T-helper 17 cell (primary cell): ENCODE results near the gene HEY2. TPM values are rescaled to one million over a fixed set of nuclear protein-coding genes. Genes with fewer than 3 reads are reported as not detected.

Experiments used
- ATAC-seq: fragments of 150-1000 bp; cut with Tn5 transposase; 2 replicates; pipeline ENCODE4 v1.10.0; 2021; ENCODE audit warnings: mild to moderate bottlenecking, moderate library complexity
- DNase-seq, 3 donors: peaks; one replicate each; pipeline versions ENCODE4 v3.0.0 to v3.0.0-alpha.2; 2020 to 2021
- H3K9me3 ChIP-seq: one replicate; pipeline ENCODE4 v1.7.0; 2013; ENCODE audit warnings: low read length, mild to moderate bottlenecking; ENCODE audit not compliant: control insufficient read depth, poor library complexity, severe bottlenecking
- H3K27ac Mint-ChIP-seq: one replicate; pipeline ENCODE4 v1.8.0; 2022; ENCODE audit warnings: mild to moderate bottlenecking, moderate library complexity, mixed read lengths
- H3K27me3 Mint-ChIP-seq: one replicate; pipeline ENCODE4 v1.8.0; 2022; ENCODE audit warnings: mixed read lengths
- H3K36me3 Mint-ChIP-seq: one replicate; pipeline ENCODE4 v1.8.0; 2022; ENCODE audit warnings: low read depth, mixed read lengths
- H3K4me1 Mint-ChIP-seq: one replicate; pipeline ENCODE4 v1.8.0; 2022; ENCODE audit warnings: mild to moderate bottlenecking, mixed read lengths
- H3K4me3 Mint-ChIP-seq: one replicate; pipeline ENCODE4 v1.8.0; 2022; ENCODE audit warnings: mild to moderate bottlenecking, moderate library complexity, mixed read lengths
- total RNA-seq, 4 donors: library from RNA in 2 of 4; stranded (reverse) in 2 of 4; gene quantifications; one replicate each; pipeline ENCODE4 v1.2.3 and lab custom pipeline; 2022 to 2026

HEY2 gene
- total RNA-seq, 2 donors from 2014 or later: 0.23 TPM; not detected in 1

GRCh38 chr6:125789576-125790357 is 40.3 kb downstream of the HEY2 start:
- DNase-seq (peak in 2 of 3 donors; percentile 8 to 24), ATAC-seq (peak; percentile 39)
- Mint-ChIP-seq H3K36me3 (no peaks in the 10 kb centered on the region), H3K4me1 (peaks cover 34% of the 10 kb centered on the region), H3K4me3 (peak overlapping the region; percentile 94), H3K27ac (peak overlapping the region; percentile 97), H3K27me3 (no peaks in the 10 kb centered on the region)
- H3K9me3 ChIP-seq: no peaks in the 10 kb centered on the region

- Mint-ChIP-seq H3K36me3 (peaks cover 2% of the 10 kb centered on the region), H3K4me1 (peaks cover 37% of the 10 kb centered on the region), H3K27me3 (no peaks in the 10 kb centered on the region), H3K27ac (peak within 1 kb of the TSS; percentile 97), H3K4me3 (peak within 1 kb of the TSS; percentile 98)
- ATAC-seq (peak; percentile 84), DNase-seq (peak; percentile 67 to 75 (median 72))
- H3K9me3 ChIP-seq: no peaks in the 10 kb centered on the region
Measured at GRCh38 chr6:125790358-125791150, 41.1 kb downstream of the HEY2 start, which contains the start of gene NCOA7. TSS of gene NCOA7 (plus strand) at chr6:125790960. CDS start at chr6:125815355, 24,395 bp downstream.

GRCh38 chr6:125791151-125791819 is 41.9 kb downstream of the HEY2 start:
- Mint-ChIP-seq H3K4me3 (peak overlapping the region; percentile 98), H3K4me1 (peaks cover 40% of the 10 kb centered on the region), H3K36me3 (peaks cover 3% of the 10 kb centered on the region), H3K27ac (peak overlapping the region; percentile 86), H3K27me3 (no peaks in the 10 kb centered on the region)
- ATAC-seq: peak; percentile 56
- no peaks in the 10 kb centered on the region for H3K9me3 ChIP-seq
- peak in 2 of 3 donors; percentile 13 to 18 for DNase-seq

GRCh38 chr6:125791820-125792165 is 42.4 kb downstream of the HEY2 start:
- H3K4me3 Mint-ChIP-seq: peak overlapping the region; percentile 98
- H3K9me3 ChIP-seq: no peaks in the 10 kb centered on the region
- DNase-seq (no peak), ATAC-seq (no peak)
- peaks cover 3% of the 10 kb centered on the region for H3K36me3 Mint-ChIP-seq
- peaks cover 40% of the 10 kb centered on the region for H3K4me1 Mint-ChIP-seq
- no peaks in the 10 kb centered on the region for H3K27me3 Mint-ChIP-seq
- peak overlapping the region; percentile 86 for H3K27ac Mint-ChIP-seq

- no peak for ATAC-seq
- H3K36me3 Mint-ChIP-seq: peaks cover 3% of the 10 kb centered on the region
- H3K4me3 Mint-ChIP-seq: peak overlapping the region; percentile 98
- H3K4me1 Mint-ChIP-seq: peaks cover 40% of the 10 kb centered on the region
- H3K27ac Mint-ChIP-seq: peak overlapping the region; percentile 86
- H3K27me3 Mint-ChIP-seq: no peaks in the 10 kb centered on the region
- no peak for DNase-seq
- no peaks in the 10 kb centered on the region for H3K9me3 ChIP-seq
Measured at GRCh38 chr6:125792172-125792571, 42.7 kb downstream of the HEY2 start.

- Mint-ChIP-seq H3K36me3 (peaks cover 3% of the 10 kb centered on the region), H3K4me3 (peak overlapping the region; percentile 98), H3K27ac (peak overlapping the region; percentile 86)
Measured at GRCh38 chr6:125792680-125793079, 43.2 kb downstream of the HEY2 start.

GRCh38 chr6:125793280-125793679 is 43.8 kb downstream of the HEY2 start:
- H3K27me3 Mint-ChIP-seq: no peaks in the 10 kb centered on the region
- H3K36me3 Mint-ChIP-seq: peaks cover 3% of the 10 kb centered on the region
- H3K4me3 Mint-ChIP-seq: peak overlapping the region; percentile 67
- no peaks in the 10 kb centered on the region for H3K9me3 ChIP-seq
- peak overlapping the region; percentile 86 for H3K27ac Mint-ChIP-seq
- no peak for ATAC-seq
- DNase-seq: no peak
- peaks cover 45% of the 10 kb centered on the region for H3K4me1 Mint-ChIP-seq

More at GRCh38 chr6:125792680-125793079, 43.2 kb downstream of the HEY2 start:
- no peaks in the 10 kb centered on the region for H3K9me3 ChIP-seq
- peaks cover 43% of the 10 kb centered on the region for H3K4me1 Mint-ChIP-seq
- DNase-seq (no peak), ATAC-seq (no peak)
- H3K27me3 Mint-ChIP-seq: no peaks in the 10 kb centered on the region

GRCh38 chr6:125793863-125794262 is 44.4 kb downstream of the HEY2 start:
- no peak for DNase-seq
- peak overlapping the region; percentile 67 for H3K4me3 Mint-ChIP-seq
- H3K4me1 Mint-ChIP-seq: peaks cover 47% of the 10 kb centered on the region
- no peaks in the 10 kb centered on the region for H3K27me3 Mint-ChIP-seq
- peaks cover 3% of the 10 kb centered on the region for H3K36me3 Mint-ChIP-seq
- peak overlapping the region; percentile 86 for H3K27ac Mint-ChIP-seq
- no peak for ATAC-seq
- H3K9me3 ChIP-seq: no peaks in the 10 kb centered on the region

- Mint-ChIP-seq H3K4me1 (peaks cover 46% of the 10 kb centered on the region), H3K36me3 (peaks cover 5% of the 10 kb centered on the region)
- no peaks in the 10 kb centered on the region for H3K9me3 ChIP-seq
Measured at GRCh38 chr6:125794342-125795137, 45.1 kb downstream of the HEY2 start.

GRCh38 chr6:125795301-125795700 is 45.9 kb downstream of the HEY2 start:
- H3K27ac Mint-ChIP-seq: peak overlapping the region; percentile 77
- H3K27me3 Mint-ChIP-seq: no peaks in the 10 kb centered on the region
- ATAC-seq: no peak
- DNase-seq: no peak
- H3K9me3 ChIP-seq: no peaks in the 10 kb centered on the region
- H3K36me3 Mint-ChIP-seq: peaks cover 5% of the 10 kb centered on the region
- H3K4me3 Mint-ChIP-seq: no peak overlapping the region
- peaks cover 42% of the 10 kb centered on the region for H3K4me1 Mint-ChIP-seq

More at GRCh38 chr6:125794342-125795137, 45.1 kb downstream of the HEY2 start:
- peak overlapping the region; percentile 67 for H3K4me3 Mint-ChIP-seq
- DNase-seq (no peak), ATAC-seq (no peak)
- H3K27ac Mint-ChIP-seq: peak overlapping the region; percentile 86
- no peaks in the 10 kb centered on the region for H3K27me3 Mint-ChIP-seq

- DNase-seq (no peak), ATAC-seq (no peak)
- Mint-ChIP-seq H3K4me3 (no peak overlapping the region), H3K27ac (no peak overlapping the region), H3K36me3 (peaks cover 5% of the 10 kb centered on the region), H3K27me3 (no peaks in the 10 kb centered on the region), H3K4me1 (peaks cover 43% of the 10 kb centered on the region)
- no peaks in the 10 kb centered on the region for H3K9me3 ChIP-seq
Measured at GRCh38 chr6:125797120-125797885, 47.9 kb downstream of the HEY2 start.
